GM19395 (cell line): ENCODE results near the gene OR5C1.
A peak's percentile ranks its signal among the peaks of the same experiment; 100 is the strongest.
"Not testable (repeated sequence)": the region's sequence is repeated elsewhere in the genome, so short reads cannot be mapped to it uniquely, and the experiment has no call there.

ENCODE experiments used
- ATAC-seq: cut with Tn5 transposase; IDR thresholded peaks from one replicate; pipeline ENCODE4 v1.9.1; 2021; ENCODE audit warnings: mild to moderate bottlenecking, moderate library complexity; ENCODE audit not compliant: unreplicated experiment

OR5C1 gene

DNA sequence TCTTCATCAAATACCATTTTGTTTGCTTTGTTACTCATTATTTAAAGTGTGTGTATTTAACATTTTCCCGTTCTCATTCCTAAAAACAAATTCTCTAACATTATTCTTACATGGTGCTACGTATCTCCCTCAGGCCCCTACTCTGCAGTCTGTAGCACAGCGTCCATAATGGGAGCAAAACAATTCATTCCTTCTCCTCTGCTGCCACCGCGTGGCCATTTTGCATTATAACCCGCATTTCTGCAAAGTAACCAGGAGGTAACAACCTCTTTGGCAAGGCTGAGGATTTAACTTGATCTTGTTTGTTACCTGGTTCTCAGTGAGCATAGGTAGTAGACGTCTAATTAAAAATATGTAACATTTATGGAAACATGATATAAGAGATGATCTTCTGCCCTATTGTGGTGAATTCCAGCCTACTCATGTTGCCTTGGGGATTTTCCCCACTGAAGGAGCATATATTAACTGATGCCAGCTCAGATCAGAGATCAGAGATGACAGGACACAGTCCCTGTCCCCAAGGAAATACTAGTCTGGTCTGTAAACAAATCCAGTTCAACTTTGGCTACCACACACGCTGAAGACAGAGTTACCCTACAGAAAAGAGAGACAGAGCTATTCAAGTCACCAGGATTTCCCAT is 21.7 kb downstream of the OR5C1 start:
- peak; percentile 84 for ATAC-seq

DNA sequence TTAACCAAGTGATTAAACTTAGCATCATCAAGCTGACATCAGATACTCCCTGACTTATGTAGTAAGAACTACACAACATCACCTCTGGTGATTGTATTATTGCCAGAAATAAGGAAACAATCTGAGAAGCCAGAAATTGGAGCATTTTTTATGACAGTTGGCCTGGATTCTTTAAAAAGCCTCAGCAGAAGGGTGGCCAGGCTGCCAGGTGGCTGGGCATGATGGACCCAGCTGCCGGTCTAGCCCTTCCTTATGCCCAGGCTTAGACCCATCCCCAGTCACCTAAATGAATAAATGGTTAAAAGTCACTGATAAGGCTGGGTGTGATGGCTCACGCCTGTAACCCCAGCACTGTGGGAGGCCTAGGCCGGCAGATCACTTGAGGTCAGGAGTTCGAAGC is 24.0 kb downstream of the OR5C1 start:
- ATAC-seq = no peak

DNA sequence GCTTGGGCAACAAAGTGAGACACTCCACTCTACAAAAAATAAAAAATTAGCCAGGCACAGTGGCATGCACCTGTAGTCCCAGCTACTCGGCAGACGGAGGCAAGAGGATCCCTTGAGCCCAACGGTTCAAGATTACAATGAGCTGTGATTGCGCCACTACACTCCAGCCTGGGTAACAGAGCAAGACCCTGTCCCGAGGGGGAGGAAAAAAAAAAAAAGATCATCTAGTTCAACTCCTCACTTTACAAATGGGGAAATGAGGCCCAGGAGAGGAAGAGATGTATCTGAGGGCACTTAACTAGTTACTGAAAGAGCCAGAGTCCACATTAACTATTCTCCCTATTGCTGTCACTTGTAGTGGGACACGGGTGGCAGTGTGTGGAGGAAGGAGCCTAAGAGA is 25.8 kb downstream of the OR5C1 start:
- ATAC-seq = no peak

DNA sequence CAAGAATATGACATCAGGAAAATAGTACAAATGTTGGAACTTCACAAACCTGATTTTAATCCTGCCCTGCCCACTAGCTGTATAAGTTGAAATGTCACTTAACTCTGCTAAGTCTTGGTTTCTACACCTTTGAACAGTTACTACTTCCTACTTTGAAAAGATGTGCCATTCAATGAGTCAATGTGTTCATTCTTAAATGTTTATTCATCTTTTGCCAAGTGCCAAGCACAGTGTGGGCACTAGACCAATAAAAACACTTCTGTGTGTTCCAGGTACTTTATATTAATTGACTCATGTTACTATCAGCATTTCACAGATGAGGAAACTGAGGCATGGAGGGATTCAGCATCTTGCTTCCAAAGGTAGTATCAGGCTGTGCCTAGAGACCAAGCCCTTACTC is 26.8 kb downstream of the OR5C1 start:
- no peak for ATAC-seq

DNA sequence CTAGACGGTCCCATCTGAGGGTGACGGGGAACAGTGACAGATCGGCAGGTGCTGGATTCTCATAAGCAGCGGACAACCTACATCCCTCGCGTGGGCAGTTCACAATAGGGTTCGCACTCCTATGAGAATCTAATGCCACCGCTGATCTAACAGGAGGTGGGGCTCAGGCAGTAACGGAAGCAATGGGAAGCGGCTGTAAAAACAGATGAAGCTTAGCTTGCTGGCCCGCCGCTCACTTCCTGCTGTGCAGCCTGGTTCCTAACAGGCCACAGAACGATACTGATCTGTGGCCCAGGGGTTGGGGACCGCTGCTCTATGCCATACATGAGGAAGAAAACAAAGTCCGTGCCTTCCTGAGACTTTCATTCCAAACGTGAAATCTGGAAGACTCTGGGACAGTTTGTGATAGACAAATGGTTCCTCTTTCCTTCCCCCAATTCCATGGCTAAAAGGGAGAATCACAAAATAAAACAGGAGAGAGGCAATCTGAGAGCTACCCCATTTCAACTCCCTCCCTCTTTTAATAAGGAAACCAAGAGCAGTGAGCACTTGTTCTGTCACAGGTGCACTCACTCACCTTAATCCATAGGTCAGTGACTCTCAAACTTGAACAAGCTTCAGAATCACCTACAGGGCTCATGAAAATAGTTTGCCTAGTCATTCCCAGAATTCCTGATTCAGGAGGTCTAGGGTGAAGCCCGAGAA is 27.6 kb downstream of the OR5C1 start:
- peak; percentile 72 for ATAC-seq

DNA sequence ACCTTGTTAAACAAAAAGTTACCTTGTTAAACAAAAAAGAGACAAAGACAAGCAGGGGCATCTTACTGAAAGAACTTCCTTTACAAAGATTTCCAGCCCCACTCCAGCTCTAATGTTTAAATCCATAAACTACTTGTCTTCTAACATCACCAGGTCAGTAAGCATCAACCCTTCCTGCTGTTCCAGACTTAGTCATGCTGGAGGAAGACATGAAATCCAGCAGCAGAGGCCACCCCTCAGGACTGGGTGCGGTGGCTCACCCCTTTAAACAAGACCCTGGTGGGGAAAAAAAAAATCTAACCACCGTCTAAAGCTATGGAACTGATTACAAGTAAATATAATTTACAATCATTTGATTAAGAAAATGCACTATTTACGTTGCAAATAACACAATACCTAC is 30.6 kb downstream of the OR5C1 start:
- ATAC-seq = no peak

DNA sequence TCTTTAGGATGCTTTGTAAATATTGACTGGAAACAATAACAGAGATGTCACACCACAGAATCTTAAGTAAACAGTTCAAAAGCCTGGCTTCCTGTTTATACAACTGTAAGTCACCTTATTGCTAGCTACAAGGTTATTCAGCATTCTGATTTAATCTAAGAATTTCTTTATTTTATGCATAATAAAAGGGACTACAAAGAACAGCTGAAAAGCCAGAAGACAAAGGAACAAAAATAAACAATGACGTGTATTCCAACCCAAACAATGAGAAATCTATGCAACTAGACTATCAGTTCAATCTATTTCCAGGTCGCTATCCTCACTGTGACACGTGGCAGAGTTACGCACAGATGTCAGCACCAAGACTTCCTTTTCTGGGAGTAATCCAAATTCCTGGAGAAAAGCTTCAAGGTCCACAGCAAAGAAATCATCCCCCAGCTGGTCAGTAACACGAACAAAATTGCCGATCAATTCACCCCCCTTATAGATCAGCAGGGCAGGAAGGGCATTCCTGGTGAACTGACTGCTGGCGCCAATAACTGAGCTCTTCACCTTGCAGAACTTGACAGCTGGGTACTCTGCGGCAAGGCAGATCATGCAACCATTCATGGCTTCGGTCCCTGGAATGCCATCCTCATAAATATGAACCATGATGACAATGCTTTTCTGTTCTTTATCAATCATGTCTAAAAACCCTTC is 31.2 kb downstream of the OR5C1 start:
- no peak for ATAC-seq

DNA sequence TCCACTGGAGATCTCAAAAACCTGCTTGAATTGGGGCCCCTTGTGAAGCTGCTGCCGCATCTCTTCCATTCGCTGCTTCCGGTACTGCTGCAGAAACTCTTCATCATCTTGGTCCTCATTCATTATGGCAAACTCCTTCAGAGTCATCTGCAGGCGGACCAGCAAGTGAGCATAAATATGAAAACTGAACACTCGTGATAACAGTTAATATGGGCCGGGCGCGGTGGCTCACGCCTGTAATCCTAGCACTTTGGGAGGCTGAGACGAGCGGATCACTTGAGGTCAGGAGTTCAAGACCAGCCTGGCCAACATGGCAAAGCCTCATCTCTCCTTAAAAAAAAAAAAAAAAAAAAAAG is 31.7 kb downstream of the OR5C1 start:
- ATAC-seq = no peak

DNA sequence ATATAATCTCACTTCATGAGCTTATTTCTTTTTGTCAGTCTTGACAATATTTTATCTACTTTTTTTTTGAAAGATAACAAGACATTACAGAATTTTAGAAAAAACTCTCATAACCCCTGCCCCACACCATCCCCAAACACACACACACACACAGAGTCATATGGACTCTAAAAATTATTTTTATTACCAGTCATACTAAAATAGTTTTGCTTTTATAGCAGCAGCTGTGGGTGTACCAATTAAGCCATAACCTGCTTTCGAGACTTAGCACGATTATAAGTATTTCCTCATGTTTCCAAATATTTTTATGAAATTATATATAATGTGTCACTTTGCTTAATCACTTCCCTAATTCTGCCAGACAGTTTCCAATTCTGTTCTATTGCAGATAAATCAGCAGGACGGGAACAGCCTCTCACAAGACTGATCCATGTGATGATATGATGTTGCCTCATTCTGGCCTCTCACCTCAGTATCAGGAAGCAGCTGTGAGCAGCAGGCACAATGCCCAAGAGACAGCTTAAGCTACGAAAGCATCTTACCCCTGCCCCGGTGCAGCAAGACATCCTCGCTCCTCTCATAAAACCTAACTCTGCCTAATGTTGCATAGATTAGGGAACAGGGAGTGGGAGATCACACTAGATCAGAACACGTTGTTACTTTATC is 32.7 kb downstream of the OR5C1 start:
- ATAC-seq = no peak

DNA sequence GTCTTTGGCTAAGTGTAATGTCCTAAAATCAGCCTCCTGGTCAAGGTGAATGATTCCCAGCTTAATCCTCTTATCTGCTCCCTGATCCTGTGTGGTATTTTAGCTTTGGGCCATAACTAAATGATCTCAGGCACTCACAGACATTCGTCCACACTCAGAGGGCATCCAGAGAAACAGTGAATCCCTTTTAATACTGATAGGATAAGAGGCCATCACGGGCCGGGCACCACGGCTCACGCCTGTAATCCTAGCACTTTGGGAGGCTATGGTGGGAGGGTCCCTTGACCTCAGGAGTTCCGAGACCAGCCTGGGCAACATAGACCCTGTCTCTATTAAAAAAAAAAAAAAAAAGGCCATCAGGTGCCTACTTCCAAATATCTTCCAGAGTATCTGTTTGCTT is 33.3 kb downstream of the OR5C1 start:
- no peak for ATAC-seq

DNA sequence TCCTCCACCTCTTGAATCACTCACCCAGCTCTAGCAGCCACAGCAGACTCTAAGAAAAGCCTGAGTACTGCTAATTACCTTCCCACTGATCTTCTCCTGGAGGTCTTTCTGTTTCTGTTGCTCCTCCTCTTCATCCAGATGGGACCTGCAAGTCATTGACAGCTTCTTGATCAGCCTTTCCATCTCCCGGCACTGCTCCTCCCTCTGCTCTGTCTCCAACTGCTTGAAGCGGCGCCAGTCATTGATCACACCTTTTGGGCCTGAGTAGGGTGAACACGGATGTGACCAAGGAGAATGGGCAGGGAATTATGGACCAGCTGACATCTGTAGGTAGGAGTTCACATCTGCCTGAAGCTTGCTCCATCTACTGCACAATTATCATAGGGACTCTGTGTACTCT is 34.2 kb downstream of the OR5C1 start:
- no peak for ATAC-seq

DNA sequence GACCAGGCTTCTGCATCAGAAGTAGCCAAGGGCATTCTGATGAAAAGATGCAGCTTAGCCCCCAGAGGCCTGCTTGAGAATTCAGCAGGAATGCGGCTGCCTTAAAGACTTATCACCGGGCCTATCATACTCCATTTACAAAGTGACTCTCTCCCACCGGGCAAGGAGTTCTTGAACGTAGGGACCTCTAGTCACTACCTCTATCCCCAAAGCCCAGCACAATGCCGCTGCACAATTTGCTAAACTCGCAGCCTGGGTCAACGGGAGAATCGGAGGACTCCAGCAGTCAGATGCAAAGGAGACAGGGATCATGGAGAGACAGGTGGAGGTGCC is 39.0 kb downstream of the OR5C1 start:
- ATAC-seq = peak; percentile 17

DNA sequence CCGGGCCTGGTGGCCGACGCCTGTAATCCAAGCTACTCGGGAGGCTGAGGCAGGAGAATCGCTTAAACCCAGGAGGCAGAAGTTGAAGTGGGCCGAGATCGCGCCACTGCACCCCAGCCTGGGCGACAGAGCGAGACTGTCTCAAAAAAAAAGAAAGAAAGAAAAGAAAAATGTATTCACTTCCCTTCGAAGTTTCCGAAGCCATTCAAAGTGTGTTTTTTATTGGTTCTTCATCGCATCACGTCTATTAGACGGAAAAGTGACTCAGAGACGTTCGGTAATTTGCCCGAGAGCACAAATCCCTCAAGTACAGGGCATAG is 40.2 kb downstream of the OR5C1 start:
- ATAC-seq = not testable (repeated sequence)

DNA sequence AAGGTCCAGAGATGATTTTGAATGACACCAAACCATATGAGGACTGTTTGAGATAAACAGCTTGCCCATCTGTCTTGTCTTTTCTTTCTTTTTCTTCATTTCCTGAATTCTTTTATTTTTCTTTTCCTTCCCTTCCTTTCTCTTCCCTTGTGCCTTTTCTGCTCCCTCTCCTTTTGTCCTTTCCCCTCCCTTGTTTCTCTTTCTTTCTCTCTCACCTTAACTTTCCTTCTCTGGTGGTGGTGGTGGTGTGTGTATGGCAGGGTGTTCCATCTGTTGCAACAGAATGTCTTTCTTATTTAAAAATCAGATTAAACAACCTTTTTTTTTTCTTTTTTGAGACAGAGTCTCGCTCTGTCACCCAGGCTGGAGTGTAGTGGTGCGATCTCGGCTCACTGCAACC is 43.5 kb downstream of the OR5C1 start:
- no peak for ATAC-seq

DNA sequence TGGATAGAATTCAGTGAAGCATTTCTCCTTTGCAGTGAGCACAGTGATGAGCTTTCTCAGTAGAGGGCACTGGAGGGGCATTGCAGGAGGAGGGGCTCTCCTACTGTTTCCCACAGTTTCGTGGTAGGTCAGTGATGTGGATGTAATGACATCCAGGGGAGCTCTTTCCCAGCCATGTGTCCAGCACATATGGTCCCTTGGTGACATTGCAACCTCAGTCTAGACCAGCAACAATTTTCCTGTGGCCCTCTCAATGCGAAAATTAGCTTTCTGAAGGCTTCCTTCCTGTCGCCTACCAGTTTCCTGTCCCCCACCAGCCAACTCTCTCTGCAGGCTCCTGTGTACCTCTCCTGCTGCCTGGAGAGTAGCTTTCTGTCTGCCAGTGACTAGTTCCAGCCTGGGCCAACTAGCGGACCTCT is 46.6 kb downstream of the OR5C1 start:
- ATAC-seq = no peak

DNA sequence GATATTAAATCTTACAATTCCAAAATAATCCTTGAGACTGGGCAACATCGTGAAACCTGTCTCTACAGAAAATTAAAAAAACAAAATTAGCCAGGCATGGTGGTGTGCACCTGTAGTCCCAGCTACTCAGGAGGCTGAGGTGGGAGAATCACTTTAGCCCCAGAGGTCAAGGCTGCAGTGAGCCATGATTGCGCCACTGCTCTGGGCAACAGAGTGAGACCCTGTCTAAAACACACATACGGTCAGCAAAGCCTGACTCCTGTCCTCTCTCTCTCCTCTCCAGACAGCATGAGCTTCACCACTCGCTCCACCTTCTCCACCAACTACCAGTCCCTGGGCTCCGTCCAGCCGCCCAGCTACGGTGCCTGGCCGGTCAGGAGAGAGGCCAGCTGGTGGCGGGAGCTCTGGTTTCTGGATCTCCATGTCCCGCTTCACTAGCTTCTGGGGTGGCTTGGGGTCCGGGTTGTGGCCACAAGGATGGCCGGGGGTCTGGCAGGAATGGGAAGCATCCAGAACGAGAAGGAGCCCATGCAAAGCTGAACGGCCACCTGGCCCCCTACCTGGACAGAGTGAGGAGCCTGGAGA is 48.6 kb downstream of the OR5C1 start:
- ATAC-seq = no peak

DNA sequence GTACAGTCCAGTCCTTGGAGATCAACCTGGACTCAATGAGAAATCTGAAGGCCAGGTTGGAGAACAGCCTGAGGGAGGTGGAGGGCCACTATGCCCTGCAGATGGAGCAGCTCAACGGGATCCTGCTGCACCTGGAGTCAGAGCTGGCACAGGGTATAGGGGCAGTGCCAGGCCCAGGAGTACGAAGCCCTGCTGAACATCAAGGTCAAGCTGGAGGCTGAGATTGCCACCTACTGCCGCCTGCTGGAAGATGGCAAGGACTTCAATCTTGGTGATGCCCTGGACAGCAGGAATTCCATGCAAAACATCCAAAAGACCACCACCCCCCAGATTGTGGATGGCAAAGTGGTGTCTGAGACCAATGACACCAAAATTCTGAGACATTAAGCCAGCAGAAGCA is 49.7 kb downstream of the OR5C1 start:
- ATAC-seq = not testable (repeated sequence)
